Retina (tissue), 1 donor: ENCODE measurements around the gene NEU3.
"Not testable (repeated sequence)": the region's sequence is repeated elsewhere in the genome, so short reads cannot be mapped to it uniquely, and the experiment has no call there.

Source experiments
- DNase-seq: peaks from one replicate; pipeline ENCODE4 v3.0.0-alpha.2; 2016

NEU3 gene

GRCh38 chr11:74988541-74989259, at the start of gene NEU3:
TSS of gene NEU3 (plus strand) at chr11:74988933. CDS start at chr11:74989061, 128 bp downstream.
- peak; percentile 72 for DNase-seq

- DNase-seq = no peak
Observed at GRCh38 chr11:74941492-74941891, 47.2 kb upstream of the NEU3 start.

- no peak for DNase-seq
Observed at GRCh38 chr11:74942073-74942759, 46.5 kb upstream of the NEU3 start.

GRCh38 chr11:74948546-74948897, 40.2 kb upstream of the NEU3 start:
- DNase-seq = no peak

- DNase-seq = peak; percentile 96
Observed at GRCh38 chr11:74948898-74949752, 39.6 kb upstream of the NEU3 start, which contains the start of the genes SPCS2 and XRRA1. TSS of gene SPCS2 (plus strand) at chr11:74949266. CDS start at chr11:74949286, 20 bp downstream. TSS of gene XRRA1 (minus strand) at chr11:74949091. CDS start at chr11:74940878, 8,213 bp downstream.

- DNase-seq = peak; percentile 15
Observed at GRCh38 chr11:74949753-74950137, 39.0 kb upstream of the NEU3 start.

- no peak for DNase-seq
Observed at GRCh38 chr11:74950374-74950969, 38.3 kb upstream of the NEU3 start.

- no peak for DNase-seq
Observed at GRCh38 chr11:74951226-74951625, 37.5 kb upstream of the NEU3 start.

- no peak for DNase-seq
Observed at GRCh38 chr11:74952752-74953151, 36.0 kb upstream of the NEU3 start.

- DNase-seq = no peak
Observed at GRCh38 chr11:74953451-74953850, 35.3 kb upstream of the NEU3 start.

- DNase-seq = no peak
Observed at GRCh38 chr11:74954199-74954598, 34.5 kb upstream of the NEU3 start.

- DNase-seq = no peak
Observed at GRCh38 chr11:74956397-74957015, 32.2 kb upstream of the NEU3 start.

- DNase-seq = no peak
Observed at GRCh38 chr11:74957937-74958629, 30.6 kb upstream of the NEU3 start.

- DNase-seq = not testable (repeated sequence)
Observed at GRCh38 chr11:74960128-74960527, 28.6 kb upstream of the NEU3 start.

- DNase-seq = no peak
Observed at GRCh38 chr11:74966651-74967050, 22.1 kb upstream of the NEU3 start.

GRCh38 chr11:74970852-74971395, 17.8 kb upstream of the NEU3 start:
- DNase-seq = no peak

GRCh38 chr11:74971424-74971823, 17.3 kb upstream of the NEU3 start:
- no peak for DNase-seq

- DNase-seq = no peak
Observed at GRCh38 chr11:74978041-74978440, 10.7 kb upstream of the NEU3 start.

- no peak for DNase-seq
Observed at GRCh38 chr11:74980634-74981033, 8.1 kb upstream of the NEU3 start.

GRCh38 chr11:74981888-74982287, 6.8 kb upstream of the NEU3 start:
- DNase-seq = no peak

GRCh38 chr11:74984070-74984469, 4.7 kb upstream of the NEU3 start:
- DNase-seq = no peak

GRCh38 chr11:74984730-74985129, 4.0 kb upstream of the NEU3 start:
- no peak for DNase-seq
